Panc1 (cell line): ENCODE measurements around the gene FAN1.

Experiments used
- POLR2AphosphoS5 ChIP-seq: IDR thresholded peaks from 2 replicates; pipeline ENCODE4 v1.6.1; 2012; ENCODE audit warnings: mild to moderate bottlenecking, low read depth, low read length, moderate library complexity
- TCF7L2 ChIP-seq: IDR thresholded peaks from 2 replicates; pipeline ENCODE4 v1.6.1; 2011; ENCODE audit warnings: mild to moderate bottlenecking, low read depth, low read length, inconsistent platforms
- TF ChIP-seq, protein P1 (sequence below): fragments of 450-650 bp; IDR thresholded peaks from 2 replicates; pipeline ENCODE4 v1.5.1; 2017; ENCODE audit warnings: mild to moderate bottlenecking
- TF ChIP-seq, protein P2 (sequence below), 2 experiments: IDR thresholded peaks; 2 replicates each; pipeline ENCODE4 v1.6.1; 2011 to 2012; ENCODE audit warnings: low read depth in 2 of 2, control low read depth in 1 of 2, low read length in 1 of 2, mild to moderate bottlenecking in 1 of 2, moderate library complexity in 1 of 2; ENCODE audit not compliant: insufficient read depth in 1 of 2

DNA sequence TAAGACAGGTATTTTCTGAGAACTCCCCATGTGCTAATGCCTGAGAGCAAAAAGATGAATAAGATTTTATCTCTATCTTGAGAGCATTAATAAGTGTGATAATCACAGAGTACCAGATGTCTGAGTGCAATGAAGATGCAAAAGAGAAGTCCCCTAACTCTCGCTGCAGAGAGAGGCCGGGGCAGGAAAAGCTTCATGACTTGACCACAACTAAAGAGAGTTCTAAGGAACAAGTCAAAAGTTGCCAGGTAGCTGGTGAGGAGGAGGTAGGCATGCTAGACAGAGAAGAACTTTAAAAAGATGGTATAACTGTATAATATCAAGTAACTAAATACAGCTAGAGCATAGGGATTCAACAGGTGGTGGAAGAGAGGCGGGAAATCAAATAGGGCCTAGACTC is 58.9 kb downstream of the FAN1 start:
- TF ChIP-seq POLR2AphosphoS5 (no peak), TCF7L2 (no peak)
- TF ChIP-seq, protein P1, sequence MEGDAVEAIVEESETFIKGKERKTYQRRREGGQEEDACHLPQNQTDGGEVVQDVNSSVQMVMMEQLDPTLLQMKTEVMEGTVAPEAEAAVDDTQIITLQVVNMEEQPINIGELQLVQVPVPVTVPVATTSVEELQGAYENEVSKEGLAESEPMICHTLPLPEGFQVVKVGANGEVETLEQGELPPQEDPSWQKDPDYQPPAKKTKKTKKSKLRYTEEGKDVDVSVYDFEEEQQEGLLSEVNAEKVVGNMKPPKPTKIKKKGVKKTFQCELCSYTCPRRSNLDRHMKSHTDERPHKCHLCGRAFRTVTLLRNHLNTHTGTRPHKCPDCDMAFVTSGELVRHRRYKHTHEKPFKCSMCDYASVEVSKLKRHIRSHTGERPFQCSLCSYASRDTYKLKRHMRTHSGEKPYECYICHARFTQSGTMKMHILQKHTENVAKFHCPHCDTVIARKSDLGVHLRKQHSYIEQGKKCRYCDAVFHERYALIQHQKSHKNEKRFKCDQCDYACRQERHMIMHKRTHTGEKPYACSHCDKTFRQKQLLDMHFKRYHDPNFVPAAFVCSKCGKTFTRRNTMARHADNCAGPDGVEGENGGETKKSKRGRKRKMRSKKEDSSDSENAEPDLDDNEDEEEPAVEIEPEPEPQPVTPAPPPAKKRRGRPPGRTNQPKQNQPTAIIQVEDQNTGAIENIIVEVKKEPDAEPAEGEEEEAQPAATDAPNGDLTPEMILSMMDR, result no peak
- TF ChIP-seq, protein P2, sequence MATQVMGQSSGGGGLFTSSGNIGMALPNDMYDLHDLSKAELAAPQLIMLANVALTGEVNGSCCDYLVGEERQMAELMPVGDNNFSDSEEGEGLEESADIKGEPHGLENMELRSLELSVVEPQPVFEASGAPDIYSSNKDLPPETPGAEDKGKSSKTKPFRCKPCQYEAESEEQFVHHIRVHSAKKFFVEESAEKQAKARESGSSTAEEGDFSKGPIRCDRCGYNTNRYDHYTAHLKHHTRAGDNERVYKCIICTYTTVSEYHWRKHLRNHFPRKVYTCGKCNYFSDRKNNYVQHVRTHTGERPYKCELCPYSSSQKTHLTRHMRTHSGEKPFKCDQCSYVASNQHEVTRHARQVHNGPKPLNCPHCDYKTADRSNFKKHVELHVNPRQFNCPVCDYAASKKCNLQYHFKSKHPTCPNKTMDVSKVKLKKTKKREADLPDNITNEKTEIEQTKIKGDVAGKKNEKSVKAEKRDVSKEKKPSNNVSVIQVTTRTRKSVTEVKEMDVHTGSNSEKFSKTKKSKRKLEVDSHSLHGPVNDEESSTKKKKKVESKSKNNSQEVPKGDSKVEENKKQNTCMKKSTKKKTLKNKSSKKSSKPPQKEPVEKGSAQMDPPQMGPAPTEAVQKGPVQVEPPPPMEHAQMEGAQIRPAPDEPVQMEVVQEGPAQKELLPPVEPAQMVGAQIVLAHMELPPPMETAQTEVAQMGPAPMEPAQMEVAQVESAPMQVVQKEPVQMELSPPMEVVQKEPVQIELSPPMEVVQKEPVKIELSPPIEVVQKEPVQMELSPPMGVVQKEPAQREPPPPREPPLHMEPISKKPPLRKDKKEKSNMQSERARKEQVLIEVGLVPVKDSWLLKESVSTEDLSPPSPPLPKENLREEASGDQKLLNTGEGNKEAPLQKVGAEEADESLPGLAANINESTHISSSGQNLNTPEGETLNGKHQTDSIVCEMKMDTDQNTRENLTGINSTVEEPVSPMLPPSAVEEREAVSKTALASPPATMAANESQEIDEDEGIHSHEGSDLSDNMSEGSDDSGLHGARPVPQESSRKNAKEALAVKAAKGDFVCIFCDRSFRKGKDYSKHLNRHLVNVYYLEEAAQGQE (IDR thresholded peaks at IDR 0.05; ENCODE audit: insufficient read depth in 1 of 2, low read depth in 2 of 2, low read length in 1 of 2), result no peak
